IMR-90 (cell line): ENCODE results near the gene NEDD4L.

ENCODE experiments used
- BHLHE40 ChIP-seq: fragments of 150-350 bp; IDR thresholded peaks from 2 replicates; pipeline ENCODE4 v1.6.1; 2016; ENCODE audit warnings: mild to moderate bottlenecking, low read depth, low read length
- CHD1 ChIP-seq: IDR thresholded peaks from 2 replicates; pipeline ENCODE4 v1.6.1; 2012; ENCODE audit warnings: low read depth, low read length, improper control_type of control experiment
- FOS ChIP-seq: fragments of 150-350 bp; IDR thresholded peaks from 2 replicates; pipeline ENCODE4 v1.6.1; 2016; ENCODE audit warnings: low read depth, low read length
- MAZ ChIP-seq: IDR thresholded peaks from 2 replicates; pipeline ENCODE4 v1.6.1; 2012; ENCODE audit warnings: low read depth, mild to moderate bottlenecking, low read length, improper control_type of control experiment, moderate library complexity, borderline replicate concordance
- MXI1 ChIP-seq: IDR thresholded peaks from 2 replicates; pipeline ENCODE4 v1.6.1; 2012; ENCODE audit warnings: low read depth, mild to moderate bottlenecking, low read length, moderate library complexity, borderline replicate concordance
- POLR2A ChIP-seq: IDR thresholded peaks from 2 replicates; pipeline ENCODE4 v1.6.1; 2012; ENCODE audit warnings: mild to moderate bottlenecking, low read depth, low read length
- RAD21 ChIP-seq: IDR thresholded peaks from 2 replicates; pipeline ENCODE4 v1.6.1; 2012; ENCODE audit warnings: low read length, improper control_type of control experiment
- RCOR1 ChIP-seq: IDR thresholded peaks from 2 replicates; pipeline ENCODE4 v1.6.1; 2012; ENCODE audit warnings: mild to moderate bottlenecking, low read length, improper control_type of control experiment; ENCODE audit not compliant: insufficient replicate concordance
- RFX5 ChIP-seq: IDR thresholded peaks from 2 replicates; pipeline ENCODE4 v1.8.0; 2012; ENCODE audit warnings: low read depth, mild to moderate bottlenecking, low read length, moderate library complexity
- TF ChIP-seq, protein P1 (sequence below): conservative IDR thresholded peaks from 2 replicates; pipeline ENCODE4 v1.5.1; 2012; ENCODE audit warnings: mild to moderate bottlenecking, low read depth, low read length, improper control_type of control experiment
- TF ChIP-seq, protein P2 (sequence below): fragments of 150-350 bp; IDR thresholded peaks from 2 replicates; pipeline ENCODE4 v1.6.1; 2017; ENCODE audit warnings: mild to moderate bottlenecking, antibody characterized with exemption, low read length, low read depth

- TF ChIP-seq RAD21: no peak
- TF ChIP-seq, protein P1, sequence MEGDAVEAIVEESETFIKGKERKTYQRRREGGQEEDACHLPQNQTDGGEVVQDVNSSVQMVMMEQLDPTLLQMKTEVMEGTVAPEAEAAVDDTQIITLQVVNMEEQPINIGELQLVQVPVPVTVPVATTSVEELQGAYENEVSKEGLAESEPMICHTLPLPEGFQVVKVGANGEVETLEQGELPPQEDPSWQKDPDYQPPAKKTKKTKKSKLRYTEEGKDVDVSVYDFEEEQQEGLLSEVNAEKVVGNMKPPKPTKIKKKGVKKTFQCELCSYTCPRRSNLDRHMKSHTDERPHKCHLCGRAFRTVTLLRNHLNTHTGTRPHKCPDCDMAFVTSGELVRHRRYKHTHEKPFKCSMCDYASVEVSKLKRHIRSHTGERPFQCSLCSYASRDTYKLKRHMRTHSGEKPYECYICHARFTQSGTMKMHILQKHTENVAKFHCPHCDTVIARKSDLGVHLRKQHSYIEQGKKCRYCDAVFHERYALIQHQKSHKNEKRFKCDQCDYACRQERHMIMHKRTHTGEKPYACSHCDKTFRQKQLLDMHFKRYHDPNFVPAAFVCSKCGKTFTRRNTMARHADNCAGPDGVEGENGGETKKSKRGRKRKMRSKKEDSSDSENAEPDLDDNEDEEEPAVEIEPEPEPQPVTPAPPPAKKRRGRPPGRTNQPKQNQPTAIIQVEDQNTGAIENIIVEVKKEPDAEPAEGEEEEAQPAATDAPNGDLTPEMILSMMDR: no peak
- TF ChIP-seq POLR2A: no peak
- TF ChIP-seq CHD1: no peak
- TF ChIP-seq MXI1: no peak
- TF ChIP-seq, protein P2, sequence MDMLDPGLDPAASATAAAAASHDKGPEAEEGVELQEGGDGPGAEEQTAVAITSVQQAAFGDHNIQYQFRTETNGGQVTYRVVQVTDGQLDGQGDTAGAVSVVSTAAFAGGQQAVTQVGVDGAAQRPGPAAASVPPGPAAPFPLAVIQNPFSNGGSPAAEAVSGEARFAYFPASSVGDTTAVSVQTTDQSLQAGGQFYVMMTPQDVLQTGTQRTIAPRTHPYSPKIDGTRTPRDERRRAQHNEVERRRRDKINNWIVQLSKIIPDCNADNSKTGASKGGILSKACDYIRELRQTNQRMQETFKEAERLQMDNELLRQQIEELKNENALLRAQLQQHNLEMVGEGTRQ: no peak
- no peak for TF ChIP-seq FOS
- TF ChIP-seq RCOR1: no peak
- TF ChIP-seq MAZ: no peak
- TF ChIP-seq RFX5: no peak
- no peak for TF ChIP-seq BHLHE40
Observed at GRCh38 chr18:58373481-58373880, 329.5 kb downstream of the NEDD4L start.
